Fibroblast of the aortic adventitia (primary cell): Measurements from ENCODE around the gene STIL. TPM values are rescaled to one million over a fixed set of nuclear protein-coding genes. Genes with fewer than 3 reads are reported as not detected.

Source experiments
- DNase-seq: peaks from one replicate; pipeline ENCODE4 v3.0.0-alpha.2; 2010; ENCODE audit warnings: low read depth
- H3K4me3 ChIP-seq: 2 replicates; pipeline ENCODE4 v1.5.1; 2011; ENCODE audit warnings: low read depth, mild to moderate bottlenecking, control low read depth, low read length, moderate library complexity
- CTCF ChIP-seq: IDR thresholded peaks from 2 replicates; pipeline ENCODE4 v1.5.1; 2011; ENCODE audit warnings: mild to moderate bottlenecking, low read length, control low read depth, inconsistent platforms; ENCODE audit not compliant: insufficient read depth
- total RNA-seq: library from RNA; depleted of rRNA; stranded (reverse); fragments of >200 nt; gene quantifications from 2 replicates; pipeline ENCODE4 v1.2.3, GENCODE V29; 2012; ENCODE audit warnings: low replicate concordance

STIL gene
- total RNA-seq, 1 donor: 29.1 TPM

- no peak overlapping the region for H3K4me3 ChIP-seq
- no peak for DNase-seq
- no peak for TF ChIP-seq CTCF
These were observed 26.3 kb upstream of the STIL start for GRCh38 chr1:47340227-47340626.

GRCh38 chr1:47338249-47339077 is 24.5 kb upstream of the STIL start:
- DNase-seq: no peak
- no peak overlapping the region for H3K4me3 ChIP-seq
- TF ChIP-seq CTCF: no peak

GRCh38 chr1:47337350-47337749 is 23.4 kb upstream of the STIL start:
- no peak overlapping the region for H3K4me3 ChIP-seq
- TF ChIP-seq CTCF: no peak
- no peak for DNase-seq

GRCh38 chr1:47334765-47335435 is 21.0 kb upstream of the STIL start:
- H3K4me3 ChIP-seq: peak overlapping the region; percentile 90
- TF ChIP-seq CTCF: no peak
- peak; percentile 16 for DNase-seq

GRCh38 chr1:47333922-47334764 is 20.2 kb upstream of the STIL start:
- peak overlapping the region; percentile 90 for H3K4me3 ChIP-seq
- TF ChIP-seq CTCF: peak; percentile 34
- peak; percentile 62 for DNase-seq

GRCh38 chr1:47333578-47333921 is 19.6 kb upstream of the STIL start, which contains the start of gene CMPK1:
Gene CMPK1 (plus strand): TSS chr1:47333790. CDS start chr1:47333946, 156 bp downstream.
- TF ChIP-seq CTCF: peak; percentile 11
- H3K4me3 ChIP-seq: peak within 1 kb of the TSS; percentile 90
- peak; percentile 88 for DNase-seq
